ENCODE measurements around the gene COL11A2. TPM values are rescaled to one million over a fixed set of nuclear protein-coding genes. Genes with fewer than 3 reads are reported as not detected.

Gene COL11A2
- polyA plus RNA-seq, 1 donor from 2014 or later, result 9.8 TPM

DNA sequence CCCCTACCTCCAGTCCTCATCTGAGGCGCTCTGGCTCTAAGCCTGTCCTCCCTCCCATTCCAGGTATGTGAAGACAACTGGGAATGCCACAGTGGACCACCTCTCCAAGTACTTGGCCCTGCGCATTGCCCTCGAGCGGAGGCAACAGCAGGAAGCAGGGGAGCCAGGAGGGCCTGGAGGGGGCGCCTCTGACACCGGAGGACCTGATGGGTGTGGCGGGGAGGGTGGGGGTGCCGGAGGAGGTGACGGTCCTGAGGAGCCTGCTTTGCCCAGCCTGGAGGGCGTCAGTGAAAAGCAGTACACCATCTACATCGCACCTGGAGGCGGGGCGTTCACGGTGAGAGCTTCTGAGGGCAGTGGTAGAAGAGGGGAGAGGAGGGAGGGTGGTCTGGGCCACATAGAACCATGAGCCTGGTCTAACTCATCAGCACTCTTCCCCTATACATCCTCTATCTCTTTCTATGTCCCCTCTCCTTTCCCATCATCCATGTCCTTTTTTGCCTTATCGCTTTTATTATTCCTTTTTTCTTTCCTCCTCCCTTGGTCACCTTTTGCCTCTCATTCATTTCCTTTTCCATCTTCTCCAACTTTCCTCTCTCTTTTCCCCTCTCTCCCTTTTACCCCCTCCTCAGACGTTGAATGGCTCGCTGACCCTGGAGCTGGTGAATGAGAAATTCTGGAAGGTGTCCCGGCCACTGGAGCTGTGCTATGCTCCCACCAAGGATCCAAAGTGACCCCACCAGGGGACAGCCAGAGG lies 19.6 kb upstream of the COL11A2 start:
- no peak overlapping the region for H3K4me2 ChIP-seq (ENCODE audit: low read length)
- no peaks in the 10 kb centered on the region for H3K9me2 ChIP-seq (ENCODE audit: insufficient read depth, low read length)
- H3K9ac ChIP-seq (ENCODE audit: low read length), result no peak overlapping the region
- TF ChIP-seq EZH2 (IDR thresholded peaks at IDR 0.05; ENCODE audit: borderline replicate concordance, insufficient read depth, low read length, poor library complexity, severe bottlenecking) (no peak), MXI1 (conservative IDR thresholded peaks at IDR 0.05; ENCODE audit: poor library complexity, severe bottlenecking) (no peak), TAF1 (IDR thresholded peaks at IDR 0.05; ENCODE audit: low read depth) (no peak), SMC3 (conservative IDR thresholded peaks at IDR 0.05; ENCODE audit: poor library complexity) (no peak), RAD21 (conservative IDR thresholded peaks at IDR 0.05) (no peak), POLR2AphosphoS5 (IDR thresholded peaks at IDR 0.05) (no peak)
- TF ChIP-seq, protein P1, sequence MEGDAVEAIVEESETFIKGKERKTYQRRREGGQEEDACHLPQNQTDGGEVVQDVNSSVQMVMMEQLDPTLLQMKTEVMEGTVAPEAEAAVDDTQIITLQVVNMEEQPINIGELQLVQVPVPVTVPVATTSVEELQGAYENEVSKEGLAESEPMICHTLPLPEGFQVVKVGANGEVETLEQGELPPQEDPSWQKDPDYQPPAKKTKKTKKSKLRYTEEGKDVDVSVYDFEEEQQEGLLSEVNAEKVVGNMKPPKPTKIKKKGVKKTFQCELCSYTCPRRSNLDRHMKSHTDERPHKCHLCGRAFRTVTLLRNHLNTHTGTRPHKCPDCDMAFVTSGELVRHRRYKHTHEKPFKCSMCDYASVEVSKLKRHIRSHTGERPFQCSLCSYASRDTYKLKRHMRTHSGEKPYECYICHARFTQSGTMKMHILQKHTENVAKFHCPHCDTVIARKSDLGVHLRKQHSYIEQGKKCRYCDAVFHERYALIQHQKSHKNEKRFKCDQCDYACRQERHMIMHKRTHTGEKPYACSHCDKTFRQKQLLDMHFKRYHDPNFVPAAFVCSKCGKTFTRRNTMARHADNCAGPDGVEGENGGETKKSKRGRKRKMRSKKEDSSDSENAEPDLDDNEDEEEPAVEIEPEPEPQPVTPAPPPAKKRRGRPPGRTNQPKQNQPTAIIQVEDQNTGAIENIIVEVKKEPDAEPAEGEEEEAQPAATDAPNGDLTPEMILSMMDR (IDR thresholded peaks at IDR 0.05; ENCODE audit: poor library complexity, severe bottlenecking), result no peak
- TF ChIP-seq, protein P2, sequence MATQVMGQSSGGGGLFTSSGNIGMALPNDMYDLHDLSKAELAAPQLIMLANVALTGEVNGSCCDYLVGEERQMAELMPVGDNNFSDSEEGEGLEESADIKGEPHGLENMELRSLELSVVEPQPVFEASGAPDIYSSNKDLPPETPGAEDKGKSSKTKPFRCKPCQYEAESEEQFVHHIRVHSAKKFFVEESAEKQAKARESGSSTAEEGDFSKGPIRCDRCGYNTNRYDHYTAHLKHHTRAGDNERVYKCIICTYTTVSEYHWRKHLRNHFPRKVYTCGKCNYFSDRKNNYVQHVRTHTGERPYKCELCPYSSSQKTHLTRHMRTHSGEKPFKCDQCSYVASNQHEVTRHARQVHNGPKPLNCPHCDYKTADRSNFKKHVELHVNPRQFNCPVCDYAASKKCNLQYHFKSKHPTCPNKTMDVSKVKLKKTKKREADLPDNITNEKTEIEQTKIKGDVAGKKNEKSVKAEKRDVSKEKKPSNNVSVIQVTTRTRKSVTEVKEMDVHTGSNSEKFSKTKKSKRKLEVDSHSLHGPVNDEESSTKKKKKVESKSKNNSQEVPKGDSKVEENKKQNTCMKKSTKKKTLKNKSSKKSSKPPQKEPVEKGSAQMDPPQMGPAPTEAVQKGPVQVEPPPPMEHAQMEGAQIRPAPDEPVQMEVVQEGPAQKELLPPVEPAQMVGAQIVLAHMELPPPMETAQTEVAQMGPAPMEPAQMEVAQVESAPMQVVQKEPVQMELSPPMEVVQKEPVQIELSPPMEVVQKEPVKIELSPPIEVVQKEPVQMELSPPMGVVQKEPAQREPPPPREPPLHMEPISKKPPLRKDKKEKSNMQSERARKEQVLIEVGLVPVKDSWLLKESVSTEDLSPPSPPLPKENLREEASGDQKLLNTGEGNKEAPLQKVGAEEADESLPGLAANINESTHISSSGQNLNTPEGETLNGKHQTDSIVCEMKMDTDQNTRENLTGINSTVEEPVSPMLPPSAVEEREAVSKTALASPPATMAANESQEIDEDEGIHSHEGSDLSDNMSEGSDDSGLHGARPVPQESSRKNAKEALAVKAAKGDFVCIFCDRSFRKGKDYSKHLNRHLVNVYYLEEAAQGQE (IDR thresholded peaks at IDR 0.05; ENCODE audit: borderline replicate concordance), result no peak
- H4K20me1 ChIP-seq (ENCODE audit: insufficient read depth), result no peaks in the 10 kb centered on the region
- no peak overlapping the region for H3K27ac ChIP-seq (ENCODE audit: low read length)
- no peaks in the 10 kb centered on the region for H3F3A ChIP-seq (ENCODE audit: insufficient read depth, low read length, poor library complexity, severe bottlenecking)
- H3K79me2 ChIP-seq (replicated peaks; ENCODE audit: insufficient read depth, low read length), result peaks cover 22% of the 10 kb centered on the region
- H2AFZ ChIP-seq (ENCODE audit: low read depth, low read length), result no peak overlapping the region
- H3K36me3 ChIP-seq (ENCODE audit: insufficient read depth, low read length), result peaks cover 6% of the 10 kb centered on the region
- peaks cover 5% of the 10 kb centered on the region for H3K27me3 ChIP-seq (ENCODE audit: insufficient read depth, low read depth, low read length)
- no peaks in the 10 kb centered on the region for H3K9me3 ChIP-seq (ENCODE audit: low read length)
- no peak overlapping the region for H3K4me3 ChIP-seq (ENCODE audit: low read length)

DNA sequence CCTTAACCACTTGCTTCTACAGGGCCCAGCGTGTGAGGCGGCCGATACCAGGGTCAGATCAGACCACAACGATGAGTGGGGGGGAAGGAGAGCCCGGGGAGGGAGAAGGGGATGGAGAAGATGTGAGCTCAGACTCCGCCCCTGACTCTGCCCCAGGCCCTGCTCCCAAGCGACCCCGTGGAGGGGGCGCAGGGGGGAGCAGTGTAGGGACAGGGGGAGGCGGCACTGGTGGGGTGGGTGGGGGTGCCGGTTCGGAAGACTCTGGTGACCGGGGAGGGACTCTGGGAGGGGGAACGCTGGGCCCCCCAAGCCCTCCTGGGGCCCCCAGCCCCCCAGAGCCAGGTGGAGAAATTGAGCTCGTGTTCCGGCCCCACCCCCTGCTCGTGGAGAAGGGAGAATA lies 18.9 kb upstream of the COL11A2 start:
- Histone ChIP-seq H3K9ac (ENCODE audit: low read length) (no peak overlapping the region), H3K27me3 (ENCODE audit: insufficient read depth, low read depth, low read length) (peaks cover 5% of the 10 kb centered on the region), H3K9me3 (ENCODE audit: low read length) (no peaks in the 10 kb centered on the region), H3K36me3 (ENCODE audit: insufficient read depth, low read length) (peaks cover 6% of the 10 kb centered on the region), H3F3A (ENCODE audit: insufficient read depth, low read length, poor library complexity, severe bottlenecking) (no peaks in the 10 kb centered on the region), H2AFZ (ENCODE audit: low read depth, low read length) (no peak overlapping the region), H3K9me2 (ENCODE audit: insufficient read depth, low read length) (no peaks in the 10 kb centered on the region), H3K27ac (ENCODE audit: low read length) (no peak overlapping the region), H3K79me2 (replicated peaks; ENCODE audit: insufficient read depth, low read length) (peaks cover 22% of the 10 kb centered on the region), H3K4me3 (ENCODE audit: low read length) (no peak overlapping the region), H4K20me1 (ENCODE audit: insufficient read depth) (no peaks in the 10 kb centered on the region), H3K4me2 (ENCODE audit: low read length) (no peak overlapping the region)
- TF ChIP-seq MXI1 (conservative IDR thresholded peaks at IDR 0.05; ENCODE audit: poor library complexity, severe bottlenecking), result no peak
- TF ChIP-seq, protein P2 (IDR thresholded peaks at IDR 0.05; ENCODE audit: borderline replicate concordance), result no peak
- no peak for TF ChIP-seq EZH2 (IDR thresholded peaks at IDR 0.05; ENCODE audit: borderline replicate concordance, insufficient read depth, low read length, poor library complexity, severe bottlenecking)
- no peak for TF ChIP-seq RAD21 (conservative IDR thresholded peaks at IDR 0.05)
- TF ChIP-seq POLR2AphosphoS5 (IDR thresholded peaks at IDR 0.05), result no peak
- no peak for TF ChIP-seq SMC3 (conservative IDR thresholded peaks at IDR 0.05; ENCODE audit: poor library complexity)
- TF ChIP-seq, protein P1 (IDR thresholded peaks at IDR 0.05; ENCODE audit: poor library complexity, severe bottlenecking), result no peak
- no peak for TF ChIP-seq TAF1 (IDR thresholded peaks at IDR 0.05; ENCODE audit: low read depth)
- TF ChIP-seq EP300 (conservative IDR thresholded peaks at IDR 0.05; ENCODE audit: poor library complexity, severe bottlenecking), result no peak
